HUES64 (cell line): Measurements from ENCODE around the gene STX11.

ENCODE experiments used
- H3K27ac ChIP-seq: 2 replicates; pipeline ENCODE4 v1.7.0; 2013; ENCODE audit warnings: low read depth, low read length, inconsistent platforms
- H3K27me3 ChIP-seq: 2 replicates; pipeline ENCODE4 v1.6.1; 2013; ENCODE audit warnings: mild to moderate bottlenecking, low read length; ENCODE audit not compliant: insufficient read depth
- H3K36me3 ChIP-seq: 2 replicates; pipeline ENCODE4 v1.6.1; 2013; ENCODE audit warnings: mild to moderate bottlenecking, low read length; ENCODE audit not compliant: insufficient read depth
- H3K4me1 ChIP-seq: 2 replicates; pipeline ENCODE4 v1.6.1; 2013; ENCODE audit warnings: mild to moderate bottlenecking, low read length, moderate library complexity; ENCODE audit not compliant: insufficient read depth
- H3K4me3 ChIP-seq: 2 replicates; pipeline ENCODE4 v1.5.1; 2013; ENCODE audit warnings: mild to moderate bottlenecking, low read length, moderate library complexity
- H3K9ac ChIP-seq: 2 replicates; pipeline ENCODE4 v1.6.1; 2013; ENCODE audit warnings: mild to moderate bottlenecking, low read depth, low read length
- H3K9me3 ChIP-seq: 2 replicates; pipeline ENCODE4 v1.6.1; 2013; ENCODE audit warnings: low read depth, low read length; ENCODE audit not compliant: insufficient read depth
- WGBS: fragments of 150-250, 120-280 bp; methylation state at CpG from one replicate; pipeline ENCODE4 v1.1.7; 2013; ENCODE audit warnings: missing lambda C conversion rate; 5-methylcytosine and 5-hydroxymethylcytosine counted together

The STX11 gene

GRCh38 chr6:144156338-144156737 lies 6.0 kb downstream of the STX11 start:
- WGBS = 92% methylated on average over 2 of the region's 3 CpGs

DNA sequence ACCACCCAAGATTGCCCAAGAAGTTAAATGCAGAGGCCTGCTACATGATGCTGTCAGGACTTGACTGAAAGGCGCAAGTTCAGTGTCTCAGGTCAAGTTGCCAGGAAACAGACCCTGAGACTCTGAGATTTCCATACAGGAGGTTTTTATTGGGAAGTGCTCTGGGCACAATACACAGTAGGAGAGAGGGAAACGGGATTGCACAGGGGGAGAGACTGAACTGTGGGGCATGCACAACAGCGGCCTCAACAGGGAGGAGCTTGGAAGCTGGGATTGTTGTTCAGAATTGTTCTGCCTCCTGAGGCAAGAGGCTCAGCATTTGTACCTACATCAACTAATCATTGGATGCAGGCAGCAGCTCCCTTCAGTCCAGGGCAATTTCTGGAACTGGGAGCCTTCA lies 6.7 kb downstream of the STX11 start:
- peaks cover 11% of the 10 kb centered on the region; the same call in 1 of the 2 replicates for H3K4me1 ChIP-seq
- H3K9me3 ChIP-seq = no peaks in the 10 kb centered on the region
- 77% methylated on average over 3 of the region's 3 CpGs for WGBS
- H3K27ac ChIP-seq = no peak overlapping the region
- no peak overlapping the region for H3K4me3 ChIP-seq
- H3K27me3 ChIP-seq = peaks cover 13% of the 10 kb centered on the region
- no peak overlapping the region for H3K9ac ChIP-seq
- no peaks in the 10 kb centered on the region for H3K36me3 ChIP-seq

More at GRCh38 chr6:144156338-144156737, 6.0 kb downstream of the STX11 start:
- H3K9me3 ChIP-seq = no peaks in the 10 kb centered on the region
- no peaks in the 10 kb centered on the region for H3K36me3 ChIP-seq
- no peak overlapping the region for H3K4me3 ChIP-seq
- H3K27ac ChIP-seq = no peak overlapping the region
- no peak overlapping the region for H3K9ac ChIP-seq
- peaks cover 11% of the 10 kb centered on the region; the same call in 1 of the 2 replicates for H3K4me1 ChIP-seq
- H3K27me3 ChIP-seq = peaks cover 20% of the 10 kb centered on the region

- H3K27me3 ChIP-seq = 0 out of 2 replicates have a peak, but pooled peaks cover 2% of the 10 kb centered on the region
- H3K4me3 ChIP-seq = no peak overlapping the region
- 68% methylated on average over 3 of the region's 3 CpGs for WGBS
- no peak overlapping the region for H3K9ac ChIP-seq
- H3K9me3 ChIP-seq = no peaks in the 10 kb centered on the region
- no peaks in the 10 kb centered on the region for H3K36me3 ChIP-seq
- H3K4me1 ChIP-seq = peaks cover 11% of the 10 kb centered on the region; the same call in 1 of the 2 replicates
- H3K27ac ChIP-seq = 0 out of 2 replicates have a peak overlapping the region, but pooled peaks have one; percentile 37
Observed at GRCh38 chr6:144158133-144158532, 7.8 kb downstream of the STX11 start.

GRCh38 chr6:144159223-144159622 lies 8.9 kb downstream of the STX11 start:
- H3K27ac ChIP-seq = no peak overlapping the region
- H3K9me3 ChIP-seq = no peaks in the 10 kb centered on the region
- 89% methylated on average over 4 of the region's 5 CpGs for WGBS
- no peaks in the 10 kb centered on the region for H3K36me3 ChIP-seq
- no peak overlapping the region for H3K4me3 ChIP-seq
- H3K27me3 ChIP-seq = no peaks in the 10 kb centered on the region
- peaks cover 11% of the 10 kb centered on the region; the same call in 1 of the 2 replicates for H3K4me1 ChIP-seq
- no peak overlapping the region for H3K9ac ChIP-seq

GRCh38 chr6:144159742-144160141 lies 9.4 kb downstream of the STX11 start:
- no peak overlapping the region for H3K4me3 ChIP-seq
- no peak overlapping the region for H3K9ac ChIP-seq
- no peak overlapping the region for H3K27ac ChIP-seq
- no peaks in the 10 kb centered on the region for H3K9me3 ChIP-seq
- no peaks in the 10 kb centered on the region for H3K36me3 ChIP-seq
- H3K4me1 ChIP-seq = peaks cover 11% of the 10 kb centered on the region; the same call in 1 of the 2 replicates
- over 99% methylated on average over 4 of the region's 4 CpGs for WGBS
- H3K27me3 ChIP-seq = no peaks in the 10 kb centered on the region

GRCh38 chr6:144160431-144161005 lies 10.2 kb downstream of the STX11 start:
- H3K4me1 ChIP-seq = peaks cover 11% of the 10 kb centered on the region; the same call in 1 of the 2 replicates
- H3K9me3 ChIP-seq = no peaks in the 10 kb centered on the region
- WGBS = 100% methylated on average over 1 of the region's 2 CpGs
- H3K4me3 ChIP-seq = no peak overlapping the region
- no peak overlapping the region for H3K9ac ChIP-seq
- H3K27ac ChIP-seq = no peak overlapping the region
- no peaks in the 10 kb centered on the region for H3K36me3 ChIP-seq
- no peaks in the 10 kb centered on the region for H3K27me3 ChIP-seq

DNA sequence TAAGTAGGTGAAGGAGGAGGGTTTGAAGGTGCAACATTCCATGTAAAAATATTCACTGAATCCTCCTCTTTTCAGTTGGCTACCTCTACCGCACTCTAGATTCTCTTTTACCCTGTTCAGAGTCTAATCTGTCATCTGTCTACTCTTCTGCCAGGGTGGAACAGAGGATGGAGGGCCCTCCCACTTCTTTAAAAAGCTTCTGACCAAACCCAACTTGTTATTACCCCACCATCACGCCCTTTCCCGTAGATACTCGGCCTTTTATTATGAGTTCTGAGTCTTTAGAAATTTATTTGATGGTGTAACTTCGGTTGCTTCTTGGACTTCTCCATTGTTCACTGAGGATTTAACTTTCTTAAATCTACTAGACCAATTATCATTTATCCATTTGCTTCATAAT lies 11.7 kb downstream of the STX11 start:
- Histone ChIP-seq H3K9ac (no peak overlapping the region), H3K4me3 (no peak overlapping the region), H3K27me3 (no peaks in the 10 kb centered on the region), H3K27ac (no peak overlapping the region), H3K4me1 (peaks cover 11% of the 10 kb centered on the region; the same call in 1 of the 2 replicates), H3K36me3 (no peaks in the 10 kb centered on the region), H3K9me3 (no peaks in the 10 kb centered on the region)
- WGBS = 87% methylated on average over 2 of the region's 5 CpGs

DNA sequence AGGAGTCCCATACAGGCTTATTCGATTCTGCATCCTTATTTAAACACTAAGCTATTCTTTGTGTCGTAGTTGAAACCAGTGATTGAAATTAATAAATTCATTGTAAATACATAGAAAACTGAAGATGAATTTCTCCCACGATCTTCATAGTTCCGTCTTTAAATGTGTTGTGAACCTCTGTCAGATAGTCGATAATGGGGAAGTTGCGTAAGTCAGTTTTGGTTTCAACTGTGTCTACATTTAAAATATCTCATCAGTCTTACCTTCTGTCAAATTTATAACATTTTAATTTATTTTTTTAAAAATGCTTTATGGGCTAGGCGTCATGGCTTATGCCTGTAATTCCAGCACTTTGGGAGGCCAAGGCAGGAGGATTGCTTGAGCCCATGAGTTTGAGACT lies 12.7 kb downstream of the STX11 start:
- WGBS = over 99% methylated on average over 6 of the region's 7 CpGs
- Histone ChIP-seq H3K9ac (no peak overlapping the region), H3K4me3 (no peak overlapping the region)

DNA sequence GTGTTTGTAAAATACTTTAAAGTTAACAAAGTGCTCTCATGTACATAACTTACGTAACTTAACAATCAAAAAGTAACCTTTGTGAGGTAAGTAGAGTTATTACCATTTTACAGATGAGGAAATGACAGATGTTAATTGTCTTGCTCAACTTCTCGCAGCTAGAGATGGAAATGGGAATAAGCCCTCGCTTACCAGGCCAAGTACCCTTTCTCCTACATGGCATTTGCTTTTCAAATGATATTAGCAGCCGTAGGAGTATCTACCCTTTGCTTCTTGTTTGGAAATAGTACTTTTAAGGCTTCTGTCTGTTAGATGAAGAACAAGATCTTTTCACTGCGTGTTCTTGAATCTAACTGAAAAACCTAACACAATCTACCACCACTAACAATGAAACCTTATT lies 15.5 kb downstream of the STX11 start:
- no peaks in the 10 kb centered on the region for H3K36me3 ChIP-seq
- H3K9me3 ChIP-seq = no peaks in the 10 kb centered on the region
- no peak overlapping the region for H3K9ac ChIP-seq
- 86% methylated on average over 2 of the region's 5 CpGs for WGBS
- H3K27me3 ChIP-seq = no peaks in the 10 kb centered on the region
- no peaks in the 10 kb centered on the region for H3K4me1 ChIP-seq
- H3K4me3 ChIP-seq = no peak overlapping the region
- no peak overlapping the region for H3K27ac ChIP-seq

More for the DNA sequence above, 12.7 kb downstream of the STX11 start:
- no peak overlapping the region for H3K27ac ChIP-seq
- H3K36me3 ChIP-seq = no peaks in the 10 kb centered on the region
- H3K9me3 ChIP-seq = no peaks in the 10 kb centered on the region
- H3K27me3 ChIP-seq = no peaks in the 10 kb centered on the region
- peaks cover 6% of the 10 kb centered on the region; the same call in 1 of the 2 replicates for H3K4me1 ChIP-seq

- 92% methylated on average over 2 of the region's 2 CpGs for WGBS
- Histone ChIP-seq H3K27me3 (no peaks in the 10 kb centered on the region), H3K36me3 (no peaks in the 10 kb centered on the region)
Observed at GRCh38 chr6:144170044-144170443, 19.7 kb downstream of the STX11 start.

DNA sequence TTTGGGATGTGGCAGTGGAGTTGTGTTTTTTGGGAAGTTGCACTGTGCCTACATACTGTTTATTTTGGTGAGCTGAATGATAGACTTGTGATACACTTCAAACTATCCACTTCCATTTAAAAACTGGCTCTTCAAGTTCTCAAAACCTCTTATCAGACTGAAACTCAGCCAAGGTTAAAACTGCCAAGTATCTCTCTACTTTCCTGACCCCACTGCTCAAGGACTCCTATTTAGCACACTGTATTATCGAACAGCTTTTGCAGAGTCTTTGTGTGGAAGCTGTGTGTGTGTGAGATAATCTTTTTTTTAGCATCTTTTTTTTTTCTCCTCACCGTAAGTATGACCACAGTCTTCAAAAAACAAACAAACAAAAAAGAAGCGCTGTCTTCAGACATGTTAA lies 21.1 kb downstream of the STX11 start:
- Histone ChIP-seq H3K27me3 (peaks cover 2% of the 10 kb centered on the region; the same call in 1 of the 2 replicates), H3K4me3 (no peak overlapping the region), H3K36me3 (no peaks in the 10 kb centered on the region), H3K4me1 (no peaks in the 10 kb centered on the region), H3K27ac (no peak overlapping the region), H3K9ac (no peak overlapping the region), H3K9me3 (no peaks in the 10 kb centered on the region)
- no CpG with 5 or more reads among the region's 3 CpGs for whole genome bisulfite sequencing

More at GRCh38 chr6:144170044-144170443, 19.7 kb downstream of the STX11 start:
- Histone ChIP-seq H3K9ac (no peak overlapping the region), H3K4me3 (no peak overlapping the region), H3K9me3 (no peaks in the 10 kb centered on the region), H3K4me1 (no peaks in the 10 kb centered on the region), H3K27ac (no peak overlapping the region)
